HepG2 (cell line): ENCODE results near the gene CEP44. TPM values are rescaled to one million over a fixed set of nuclear protein-coding genes. Genes with fewer than 3 reads are reported as not detected.

Experiments
- ATAC-seq: fragments of 200-7000 bp; cut with Tn5 transposase; 3 replicates; pipeline ENCODE4 v1.9.1; 2020; ENCODE audit warnings: mild to moderate bottlenecking, moderate library complexity
- BruUV-seq: library from RNA; stranded (reverse); fragments of 400-500 nt; replicated peaks from 2 replicates; lab custom pipeline; 2021; lab: Mats Ljungman, UMichigan
- CTCF ChIA-PET: fragments of 300-600 bp; formaldehyde crosslinking; extraction: SDS; loops from one replicate; lab custom pipeline; 2021; ENCODE audit warnings: low total read pairs, inconsistent platforms, low intra/inter-chr PET ratio; lab: Yijun Ruan, JAX
- POLR2A ChIA-PET: fragments of 350-600 bp; sonication (Branson Sonifier 250); formaldehyde crosslinking; loops from one replicate; lab custom pipeline; 2020; ENCODE audit warnings: antibody characterized with exemption, inconsistent platforms; lab: Yijun Ruan, JAX
- DNase-seq: peaks from one replicate; pipeline ENCODE4 v3.0.0-alpha.2; 2015; ENCODE audit warnings: low spot score
- FAIRE-seq: peaks from 3 replicates; lab custom pipeline; 2011; peaks lifted over from hg19 to GRCh38; lab: Jason Lieb, UNC
- H2AFZ ChIP-seq: one replicate; pipeline ENCODE4 v1.6.1; 2011; ENCODE audit warnings: low read length, inconsistent platforms
- H3K27ac ChIP-seq: fragments of 300-600 bp; 3 replicates; pipeline ENCODE4 v1.8.0; 2011; ENCODE audit warnings: mixed run types, mild to moderate bottlenecking, mixed read lengths, low read length, inconsistent platforms; ENCODE audit not compliant: insufficient read depth; ENCODE audit errors: extremely low read length
- H3K27me3 ChIP-seq, 2 experiments: fragments of 200-600 bp in 1 of 2; 2 replicates in 1 of 2; 3 replicates in 1 of 2; pipeline versions ENCODE4 v1.6.0 to v1.8.0; 2011; ENCODE audit warnings: low read length in 2 of 2, mild to moderate bottlenecking in 2 of 2, moderate library complexity in 2 of 2, inconsistent platforms in 1 of 2; ENCODE audit not compliant: insufficient read depth in 2 of 2, control insufficient read depth in 1 of 2
- H3K36me3 ChIP-seq, 2 experiments: fragments of 200-600 bp in 1 of 2; replicated peaks in 1 of 2; 2 replicates in 1 of 2; 3 replicates in 1 of 2; pipeline versions ENCODE4 v1.5.1 to v1.8.0; 2011; ENCODE audit warnings: low read length in 2 of 2, inconsistent platforms in 1 of 2; ENCODE audit not compliant: insufficient read depth in 2 of 2, control insufficient read depth in 1 of 2
- H3K4me1 ChIP-seq: 2 replicates; pipeline ENCODE4 v1.5.1; 2012; ENCODE audit warnings: low read length, inconsistent platforms; ENCODE audit not compliant: insufficient read depth
- H3K4me2 ChIP-seq: 2 replicates; pipeline ENCODE4 v1.6.0; 2011; ENCODE audit warnings: low read depth, low read length, inconsistent platforms
- H3K4me3 ChIP-seq, 3 experiments: fragments of 200-600 bp in 1 of 3; sonication (generic), shearing (Covaris generic) in 1 of 3; replicated peaks in 1 of 3; 2 replicates each; pipeline ENCODE4 v1.5.1; 2011 to 2016; ENCODE audit warnings: low read length in 3 of 3, inconsistent platforms in 2 of 3, low read depth in 2 of 3, mild to moderate bottlenecking in 2 of 3, control low read depth in 1 of 3, mixed read lengths in 1 of 3; ENCODE audit not compliant: insufficient read depth in 1 of 3
- H3K79me2 ChIP-seq: one replicate; pipeline ENCODE4 v1.6.1; 2011; ENCODE audit warnings: low read length, inconsistent platforms; ENCODE audit not compliant: insufficient read depth
- H3K9ac ChIP-seq: 2 replicates; pipeline ENCODE4 v1.6.0; 2011; ENCODE audit warnings: mild to moderate bottlenecking, low read depth, low read length, inconsistent platforms; ENCODE audit not compliant: insufficient read depth
- H3K9me3 ChIP-seq: 2 replicates; pipeline ENCODE4 v1.5.1; 2012; ENCODE audit warnings: mild to moderate bottlenecking, low read length
- H4K20me1 ChIP-seq: 2 replicates; pipeline ENCODE4 v1.6.0; 2011; ENCODE audit warnings: inconsistent platforms, mild to moderate bottlenecking, low read length, moderate library complexity; ENCODE audit not compliant: insufficient read depth
- HIVEP1 ChIP-seq: sonication (generic); formaldehyde crosslinking; IDR thresholded peaks from 2 replicates; pipeline ENCODE4 v1.4.0; 2020; ENCODE audit warnings: mild to moderate bottlenecking, missing genetic modification reagents
- POGZ ChIP-seq: sonication (generic); formaldehyde crosslinking; IDR thresholded peaks from 2 replicates; pipeline ENCODE4 v1.4.0; 2020; ENCODE audit warnings: mild to moderate bottlenecking, missing genetic modification reagents
- PRDM4 ChIP-seq: sonication (generic); formaldehyde crosslinking; IDR thresholded peaks from 2 replicates; pipeline ENCODE4 v1.9.0; 2021; ENCODE audit warnings: missing genetic modification reagents, borderline replicate concordance
- RXRA ChIP-seq: sonication (generic); formaldehyde crosslinking; IDR thresholded peaks from 2 replicates; pipeline ENCODE4 v1.5.1; 2020; ENCODE audit warnings: missing genetic modification reagents
- SALL2 ChIP-seq: sonication (generic); formaldehyde crosslinking; IDR thresholded peaks from 2 replicates; pipeline ENCODE4 v1.8.1; 2023; ENCODE audit warnings: mild to moderate bottlenecking, missing genetic modification reagents, inconsistent platforms
- SMARCE1 ChIP-seq: fragments of 450-650 bp; IDR thresholded peaks from 2 replicates; pipeline ENCODE4 v1.6.1; 2017; ENCODE audit warnings: borderline replicate concordance
- ZNF761 ChIP-seq: sonication (generic); formaldehyde crosslinking; conservative IDR thresholded peaks from 2 replicates; pipeline ENCODE4 v1.4.0; 2020; ENCODE audit warnings: mild to moderate bottlenecking, missing genetic modification reagents
- WGBS: methylation state at CpG from one replicate; pipeline ENCODE4 v1.1.6; 2017; ENCODE audit warnings: low lambda C conversion rate; 5-methylcytosine and 5-hydroxymethylcytosine counted together
- in situ Hi-C: cut with HindIII; loops from 2 replicates; pipeline ENCODE4 v1.10.0; 2017; ENCODE audit warnings: low pct_unique_long_range_greater_than_20kb; ENCODE audit not compliant: extremely low pct_ligation_motif_present
- intact Hi-C: fragments of 100-400 bp; cut with micrococcal nuclease; formaldehyde crosslinking; loops from one replicate; pipeline ENCODE4 v1.10.0; 2022; ENCODE audit not compliant: unreplicated experiment
- polyA plus RNA-seq, 8 experiments: library from polyadenylated mRNA; depleted of rRNA in 3 of 8; stranded (reverse) in 7 of 8; unstranded in 1 of 8; fragments of >200 nt; fragmentation: Illumina TruSeq in 4 of 8; extraction: Trizol in 4 of 8; gene quantifications; 2 replicates each; pipeline versions ENCODE4 v1.2.1 to v1.2.3, GENCODE V29; 2011 to 2016; ENCODE audit warnings: low read depth in 4 of 8, missing spikeins in 1 of 8, mixed read lengths in 1 of 8; ENCODE audit not compliant: insufficient read depth in 1 of 8
- total RNA-seq, 5 experiments: library from RNA; depleted of rRNA; stranded (reverse); fragments of >200 nt; fragmentation: Illumina TruSeq; extraction: Trizol; gene quantifications; 2 replicates each; pipeline ENCODE4 v1.2.3, GENCODE V29; 2016; ENCODE audit warnings: low read depth in 1 of 5
- TF ChIP-seq, protein P1 (sequence below): sonication (generic); formaldehyde crosslinking; IDR thresholded peaks from 2 replicates; pipeline ENCODE4; 2020; ENCODE audit warnings: missing genetic modification reagents, mild to moderate bottlenecking, borderline replicate concordance
- TF ChIP-seq, protein P2 (sequence below): sonication (generic); formaldehyde crosslinking; IDR thresholded peaks from 2 replicates; pipeline ENCODE4 v1.5.0; 2020; ENCODE audit warnings: missing genetic modification reagents, mild to moderate bottlenecking, borderline replicate concordance
- TF ChIP-seq, protein P3 (sequence below): fragments of 450-650 bp; IDR thresholded peaks from 2 replicates; pipeline ENCODE4 v1.6.1; 2016

CEP44 gene
- total and polyA plus RNA-seq, 2 of the 13 experiments (the other 11 are each of a cell fraction or from before 2014, with no cell fraction given) = 5.5 to 11.9 TPM

GRCh38 chr4:174312993-174313392 is 29.3 kb downstream of the CEP44 start:
- ATAC-seq (no peak), DNase-seq (no peak), FAIRE-seq (no peak)
- CTCF ChIA-PET = no interaction called here
- H3K4me3 ChIP-seq = no peak overlapping the region
- H3K79me2 ChIP-seq = no peaks in the 10 kb centered on the region
- no peaks in the 10 kb centered on the region for H3K4me1 ChIP-seq
- no peaks in the 10 kb centered on the region for H4K20me1 ChIP-seq
- POLR2A ChIA-PET = no interaction called here
- no peaks in the 10 kb centered on the region for H3K27me3 ChIP-seq
- in situ Hi-C loops = no loop called here
- H3K4me2 ChIP-seq = no peak overlapping the region
- H3K27ac ChIP-seq = no peak overlapping the region
- H3K9me3 ChIP-seq = no peaks in the 10 kb centered on the region
- intact Hi-C loops = no loop called here
- H3K36me3 ChIP-seq = peaks cover 1% of the 10 kb centered on the region in 2 experiments; a peak in 4 of 5 replicates
- no TSS peak for BruUV-seq
- TF ChIP-seq PRDM4 (CRISPR knock-in tag) = no peak
- TF ChIP-seq RXRA (CRISPR knock-in tag) = no peak
- no peak for TF ChIP-seq SALL2
- TF ChIP-seq, protein P1, sequence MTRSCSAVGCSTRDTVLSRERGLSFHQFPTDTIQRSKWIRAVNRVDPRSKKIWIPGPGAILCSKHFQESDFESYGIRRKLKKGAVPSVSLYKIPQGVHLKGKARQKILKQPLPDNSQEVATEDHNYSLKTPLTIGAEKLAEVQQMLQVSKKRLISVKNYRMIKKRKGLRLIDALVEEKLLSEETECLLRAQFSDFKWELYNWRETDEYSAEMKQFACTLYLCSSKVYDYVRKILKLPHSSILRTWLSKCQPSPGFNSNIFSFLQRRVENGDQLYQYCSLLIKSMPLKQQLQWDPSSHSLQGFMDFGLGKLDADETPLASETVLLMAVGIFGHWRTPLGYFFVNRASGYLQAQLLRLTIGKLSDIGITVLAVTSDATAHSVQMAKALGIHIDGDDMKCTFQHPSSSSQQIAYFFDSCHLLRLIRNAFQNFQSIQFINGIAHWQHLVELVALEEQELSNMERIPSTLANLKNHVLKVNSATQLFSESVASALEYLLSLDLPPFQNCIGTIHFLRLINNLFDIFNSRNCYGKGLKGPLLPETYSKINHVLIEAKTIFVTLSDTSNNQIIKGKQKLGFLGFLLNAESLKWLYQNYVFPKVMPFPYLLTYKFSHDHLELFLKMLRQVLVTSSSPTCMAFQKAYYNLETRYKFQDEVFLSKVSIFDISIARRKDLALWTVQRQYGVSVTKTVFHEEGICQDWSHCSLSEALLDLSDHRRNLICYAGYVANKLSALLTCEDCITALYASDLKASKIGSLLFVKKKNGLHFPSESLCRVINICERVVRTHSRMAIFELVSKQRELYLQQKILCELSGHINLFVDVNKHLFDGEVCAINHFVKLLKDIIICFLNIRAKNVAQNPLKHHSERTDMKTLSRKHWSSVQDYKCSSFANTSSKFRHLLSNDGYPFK (CRISPR knock-in tag) = no peak
- no peak for TF ChIP-seq HIVEP1 (CRISPR knock-in tag)
- no peak for TF ChIP-seq SMARCE1
- no peak for TF ChIP-seq ZNF761 (CRISPR knock-in tag)
- no peak for TF ChIP-seq POGZ (CRISPR knock-in tag)
- TF ChIP-seq, protein P2, sequence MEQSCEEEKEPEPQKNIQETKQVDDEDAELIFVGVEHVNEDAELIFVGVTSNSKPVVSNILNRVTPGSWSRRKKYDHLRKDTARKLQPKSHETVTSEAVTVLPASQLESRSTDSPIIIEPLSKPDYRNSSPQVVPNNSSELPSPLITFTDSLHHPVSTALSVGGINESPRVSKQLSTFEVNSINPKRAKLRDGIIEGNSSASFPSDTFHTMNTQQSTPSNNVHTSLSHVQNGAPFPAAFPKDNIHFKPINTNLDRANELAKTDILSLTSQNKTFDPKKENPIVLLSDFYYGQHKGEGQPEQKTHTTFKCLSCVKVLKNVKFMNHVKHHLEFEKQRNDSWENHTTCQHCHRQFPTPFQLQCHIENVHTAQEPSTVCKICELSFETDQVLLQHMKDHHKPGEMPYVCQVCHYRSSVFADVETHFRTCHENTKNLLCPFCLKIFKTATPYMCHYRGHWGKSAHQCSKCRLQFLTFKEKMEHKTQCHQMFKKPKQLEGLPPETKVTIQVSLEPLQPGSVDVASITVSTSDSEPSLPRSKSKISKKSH (CRISPR knock-in tag) = no peak
- TF ChIP-seq, protein P3, sequence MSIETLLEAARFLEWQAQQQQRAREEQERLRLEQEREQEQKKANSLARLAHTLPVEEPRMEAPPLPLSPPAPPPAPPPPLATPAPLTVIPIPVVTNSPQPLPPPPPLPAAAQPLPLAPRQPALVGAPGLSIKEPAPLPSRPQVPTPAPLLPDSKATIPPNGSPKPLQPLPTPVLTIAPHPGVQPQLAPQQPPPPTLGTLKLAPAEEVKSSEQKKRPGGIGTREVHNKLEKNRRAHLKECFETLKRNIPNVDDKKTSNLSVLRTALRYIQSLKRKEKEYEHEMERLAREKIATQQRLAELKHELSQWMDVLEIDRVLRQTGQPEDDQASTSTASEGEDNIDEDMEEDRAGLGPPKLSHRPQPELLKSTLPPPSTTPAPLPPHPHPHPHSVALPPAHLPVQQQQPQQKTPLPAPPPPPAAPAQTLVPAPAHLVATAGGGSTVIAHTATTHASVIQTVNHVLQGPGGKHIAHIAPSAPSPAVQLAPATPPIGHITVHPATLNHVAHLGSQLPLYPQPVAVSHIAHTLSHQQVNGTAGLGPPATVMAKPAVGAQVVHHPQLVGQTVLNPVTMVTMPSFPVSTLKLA = no peak
- no peak overlapping the region for H2AFZ ChIP-seq
- 94% methylated on average over 3 of the region's 3 CpGs for WGBS
- no peak overlapping the region for H3K9ac ChIP-seq
